RWPE2 (cell line): ENCODE results near the gene LRP1.
A peak's percentile ranks its signal among the peaks of the same experiment; 100 is the strongest.

Experiments used
- ATAC-seq: fragments of 200-7000 bp; cut with Tn5 transposase; 3 replicates; pipeline ENCODE4 v1.9.1; 2021; ENCODE audit warnings: low read depth
- DNase-seq: peaks from one replicate; pipeline ENCODE4 v3.0.0-alpha.2; 2020; ENCODE audit warnings: low spot score
- H3K27ac ChIP-seq: fragments of 450-650 bp; 2 replicates; pipeline ENCODE4 v1.5.1; 2017; ENCODE audit warnings: mild to moderate bottlenecking; ENCODE audit not compliant: poor library complexity, severe bottlenecking
- H3K27me3 ChIP-seq: fragments of 250-450 bp; sonication (Bioruptor Pico); 2 replicates; pipeline ENCODE4 v1.5.1; 2021; ENCODE audit warnings: mild to moderate bottlenecking, moderate library complexity; ENCODE audit not compliant: insufficient read depth, poor library complexity, severe bottlenecking
- H3K36me3 ChIP-seq: fragments of 250-450 bp; sonication (Bioruptor Pico); 2 replicates; pipeline ENCODE4 v1.5.1; 2020; ENCODE audit warnings: low read depth, mild to moderate bottlenecking, moderate library complexity
- H3K4me1 ChIP-seq: fragments of 250-450 bp; sonication (Bioruptor Pico); 2 replicates; pipeline ENCODE4 v1.5.1; 2021; ENCODE audit warnings: mild to moderate bottlenecking, moderate library complexity; ENCODE audit not compliant: insufficient read depth, poor library complexity, severe bottlenecking
- H3K4me3 ChIP-seq: fragments of 250-450 bp; sonication (Bioruptor Pico); 2 replicates; pipeline ENCODE4 v1.5.1; 2021; ENCODE audit warnings: mild to moderate bottlenecking, moderate library complexity; ENCODE audit not compliant: severe bottlenecking
- H3K9me3 ChIP-seq: fragments of 250-450 bp; sonication (Bioruptor Pico); 2 replicates; pipeline ENCODE4 v1.5.1; 2021; ENCODE audit warnings: mild to moderate bottlenecking, moderate library complexity; ENCODE audit not compliant: severe bottlenecking
- CTCF ChIP-seq: fragments of 450-650 bp; IDR thresholded peaks from one replicate; pipeline ENCODE4 v1.5.1; 2017; ENCODE audit warnings: mild to moderate bottlenecking, moderate library complexity; ENCODE audit not compliant: poor library complexity, severe bottlenecking

The LRP1 gene

GRCh38 chr12:57176846-57177245, 48.6 kb downstream of the LRP1 start:
- Histone ChIP-seq H3K27me3 (no peaks in the 10 kb centered on the region), H3K4me1 (peaks cover 27% of the 10 kb centered on the region), H3K4me3 (no peak overlapping the region), H3K27ac (peak overlapping the region; percentile 48), H3K36me3 (peaks cover 8% of the 10 kb centered on the region; the same call in 1 of the 2 replicates), H3K9me3 (no peaks in the 10 kb centered on the region)
- no peak for DNase-seq
- ATAC-seq, result peak; percentile 62
- TF ChIP-seq CTCF, result no peak

- Histone ChIP-seq H3K9me3 (no peaks in the 10 kb centered on the region), H3K27me3 (no peaks in the 10 kb centered on the region), H3K4me3 (no peak overlapping the region), H3K4me1 (peaks cover 27% of the 10 kb centered on the region), H3K36me3 (peaks cover 8% of the 10 kb centered on the region; the same call in 1 of the 2 replicates), H3K27ac (peak overlapping the region; percentile 48)
- DNase-seq, result no peak
- TF ChIP-seq CTCF, result no peak
- ATAC-seq, result no peak
Measured at GRCh38 chr12:57177354-57177753, 49.1 kb downstream of the LRP1 start.

GRCh38 chr12:57178213-57178612, 49.9 kb downstream of the LRP1 start:
- ATAC-seq, result no peak
- no peaks in the 10 kb centered on the region for H3K27me3 ChIP-seq
- TF ChIP-seq CTCF, result no peak
- H3K36me3 ChIP-seq, result peaks cover 8% of the 10 kb centered on the region; the same call in 1 of the 2 replicates
- H3K4me1 ChIP-seq, result peaks cover 27% of the 10 kb centered on the region
- no peak for DNase-seq
- H3K4me3 ChIP-seq, result no peak overlapping the region
- no peaks in the 10 kb centered on the region for H3K9me3 ChIP-seq
- no peak overlapping the region for H3K27ac ChIP-seq

- H3K36me3 ChIP-seq, result peaks cover 17% of the 10 kb centered on the region
- TF ChIP-seq CTCF, result no peak
- H3K4me3 ChIP-seq, result no peak overlapping the region
- peaks cover 27% of the 10 kb centered on the region for H3K4me1 ChIP-seq
- ATAC-seq, result no peak
- H3K9me3 ChIP-seq, result no peaks in the 10 kb centered on the region
- no peaks in the 10 kb centered on the region for H3K27me3 ChIP-seq
- DNase-seq, result no peak
- H3K27ac ChIP-seq, result no peak overlapping the region
Measured at GRCh38 chr12:57179331-57180086, 51.2 kb downstream of the LRP1 start.

GRCh38 chr12:57180321-57180989, 52.2 kb downstream of the LRP1 start:
- H3K27me3 ChIP-seq, result no peaks in the 10 kb centered on the region
- no peak for TF ChIP-seq CTCF
- no peak overlapping the region for H3K27ac ChIP-seq
- H3K9me3 ChIP-seq, result no peaks in the 10 kb centered on the region
- no peak overlapping the region for H3K4me3 ChIP-seq
- ATAC-seq (no peak), DNase-seq (no peak)
- H3K36me3 ChIP-seq, result peaks cover 17% of the 10 kb centered on the region
- H3K4me1 ChIP-seq, result peaks cover 18% of the 10 kb centered on the region
